GM12865 (cell line): ENCODE data around the gene NHLRC4.
A peak's percentile ranks its signal among the peaks of the same experiment; 100 is the strongest.

ENCODE experiments used
- DNase-seq: peaks from one replicate; pipeline ENCODE4 v3.0.0; 2010; ENCODE audit warnings: low read depth
- H3K4me3 ChIP-seq: 2 replicates; pipeline ENCODE4 v1.5.1; 2011; ENCODE audit warnings: mild to moderate bottlenecking, low read depth, low read length, control low read depth
- TF ChIP-seq, protein P1 (sequence below): IDR thresholded peaks from 2 replicates; pipeline ENCODE4 v1.5.1; 2011; ENCODE audit warnings: low read length, control low read depth, low read depth, inconsistent platforms; ENCODE audit not compliant: insufficient read depth; ENCODE audit errors: missing control alignments

The NHLRC4 gene

GRCh38 chr16:578232-578869 is 11.5 kb downstream of the NHLRC4 start:
- TF ChIP-seq, protein P1, sequence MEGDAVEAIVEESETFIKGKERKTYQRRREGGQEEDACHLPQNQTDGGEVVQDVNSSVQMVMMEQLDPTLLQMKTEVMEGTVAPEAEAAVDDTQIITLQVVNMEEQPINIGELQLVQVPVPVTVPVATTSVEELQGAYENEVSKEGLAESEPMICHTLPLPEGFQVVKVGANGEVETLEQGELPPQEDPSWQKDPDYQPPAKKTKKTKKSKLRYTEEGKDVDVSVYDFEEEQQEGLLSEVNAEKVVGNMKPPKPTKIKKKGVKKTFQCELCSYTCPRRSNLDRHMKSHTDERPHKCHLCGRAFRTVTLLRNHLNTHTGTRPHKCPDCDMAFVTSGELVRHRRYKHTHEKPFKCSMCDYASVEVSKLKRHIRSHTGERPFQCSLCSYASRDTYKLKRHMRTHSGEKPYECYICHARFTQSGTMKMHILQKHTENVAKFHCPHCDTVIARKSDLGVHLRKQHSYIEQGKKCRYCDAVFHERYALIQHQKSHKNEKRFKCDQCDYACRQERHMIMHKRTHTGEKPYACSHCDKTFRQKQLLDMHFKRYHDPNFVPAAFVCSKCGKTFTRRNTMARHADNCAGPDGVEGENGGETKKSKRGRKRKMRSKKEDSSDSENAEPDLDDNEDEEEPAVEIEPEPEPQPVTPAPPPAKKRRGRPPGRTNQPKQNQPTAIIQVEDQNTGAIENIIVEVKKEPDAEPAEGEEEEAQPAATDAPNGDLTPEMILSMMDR: no peak
- no peak overlapping the region for H3K4me3 ChIP-seq
- DNase-seq: no peak

- TF ChIP-seq, protein P1: peak; percentile 86
- peak; percentile 87 for DNase-seq
- H3K4me3 ChIP-seq: no peak overlapping the region
Measured at GRCh38 chr16:578870-579405, 12.1 kb downstream of the NHLRC4 start.

- no peak for DNase-seq
- TF ChIP-seq, protein P1: no peak
- H3K4me3 ChIP-seq: no peak overlapping the region
Measured at GRCh38 chr16:580141-580945, 13.5 kb downstream of the NHLRC4 start.

DNA sequence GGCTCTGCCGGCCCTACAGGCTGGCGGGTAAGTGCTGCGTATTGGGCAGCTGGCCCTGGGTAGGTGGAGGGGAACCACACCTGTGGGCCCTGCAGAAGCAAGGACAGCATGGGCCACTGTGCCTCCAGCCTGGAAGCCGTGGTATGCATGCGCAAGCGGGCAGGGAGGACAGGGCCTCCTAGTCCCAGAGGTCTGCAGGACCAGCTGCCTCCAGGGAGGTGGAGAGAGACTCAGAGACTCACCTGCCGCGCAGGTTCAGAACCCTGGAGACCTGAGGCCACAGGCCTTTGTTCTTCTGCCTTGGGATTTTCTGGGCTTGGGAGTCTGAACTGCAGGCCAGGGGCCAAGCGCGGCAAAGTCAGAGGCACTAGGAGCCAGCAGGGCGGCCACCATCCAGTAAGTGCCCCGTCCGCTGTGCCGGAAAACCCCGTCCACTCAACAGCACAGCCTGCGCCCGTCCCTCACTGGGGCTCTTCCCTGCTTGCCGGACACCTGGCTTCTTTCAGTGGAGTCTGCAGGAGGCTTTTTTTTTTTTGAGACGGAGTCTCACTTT is 14.2 kb downstream of the NHLRC4 start:
- TF ChIP-seq, protein P1: no peak
- DNase-seq: no peak

DNA sequence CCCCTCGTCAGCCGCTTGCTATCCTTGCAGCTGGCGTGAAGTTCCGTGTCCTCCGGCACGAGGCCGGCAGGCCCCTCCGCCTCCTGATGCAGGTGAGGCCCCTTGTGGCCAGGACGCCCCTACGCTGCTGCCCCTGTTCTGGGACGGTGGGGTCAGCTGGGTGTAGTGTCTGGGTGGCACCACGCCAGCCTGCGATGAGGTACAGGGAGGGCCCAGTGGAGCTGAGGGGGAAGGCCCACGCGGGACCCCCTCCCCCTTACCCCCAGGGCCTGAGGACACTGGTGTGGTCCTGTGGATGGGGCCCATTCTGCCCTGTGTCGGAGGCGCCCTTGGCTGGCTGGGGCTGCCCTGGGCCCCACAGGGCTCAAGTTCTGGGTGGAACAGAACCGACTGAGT is 15.4 kb downstream of the NHLRC4 start:
- TF ChIP-seq, protein P1: no peak
- no peak overlapping the region for H3K4me3 ChIP-seq
- no peak for DNase-seq

More for the DNA sequence above, 14.2 kb downstream of the NHLRC4 start:
- no peak overlapping the region for H3K4me3 ChIP-seq

- no peak for DNase-seq
- TF ChIP-seq, protein P1: no peak
- no peak overlapping the region for H3K4me3 ChIP-seq
Measured at GRCh38 chr16:582614-583331, 16.0 kb downstream of the NHLRC4 start.
